ENCODE data around the gene SPPL3. TPM values are rescaled to one million over a fixed set of nuclear protein-coding genes. Genes with fewer than 3 reads are reported as not detected.

The SPPL3 gene
- total RNA-seq, 8 experiments from 2014 or later: 8.3 to 28.7 (median 22.7) TPM

DNA sequence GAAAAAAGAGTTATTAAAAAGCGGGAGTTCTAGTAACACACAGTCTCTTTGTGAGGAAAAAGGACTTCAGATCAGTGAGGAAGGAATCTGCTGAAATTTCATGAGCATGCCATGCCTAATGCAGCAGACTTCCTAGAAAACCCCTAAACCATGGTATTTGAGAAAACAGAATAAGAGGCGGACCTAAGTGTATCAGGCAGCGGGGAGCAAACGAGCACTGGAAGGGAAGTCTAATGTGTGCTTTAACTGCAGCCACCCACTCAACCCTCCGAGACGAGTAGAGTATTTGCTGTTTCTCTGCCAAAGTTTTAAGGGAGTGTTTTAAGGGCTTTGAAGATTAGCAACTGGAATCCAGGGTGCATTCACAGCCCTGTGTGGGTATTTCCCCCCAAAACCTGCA is 142.1 kb downstream of the SPPL3 start:
- Histone ChIP-seq H3K4me1 (replicated peaks in 1 of 2) (peaks cover 0 to 10% of the 10 kb centered on the region in 2 donors), H3K4me3 (no peak overlapping the region), H3K27ac (no peak overlapping the region)
- in situ Hi-C loops (cut with MboI; ENCODE audit: low pct_unique_long_range_greater_than_20kb in 2 of 9, low sequenced_read_pairs in 9 of 9, unreplicated experiment in 9 of 9): no loop called here
- 20 to 100% (median 85%) methylated on average over 2 to 6 of the region's 6 CpGs; no CpG with 5 or more reads in 2 of the 10 experiments for WGBS, 10 experiments
- ATAC-seq (replicated peaks in 6 of 8): no peak

GRCh38 chr12:120761519-120761934 is 142.6 kb downstream of the SPPL3 start:
- 42 to 83% (median 75%) methylated on average over 1 to 9 of the region's 9 CpGs; no CpG with 5 or more reads in 2 of the 10 experiments for WGBS, 10 experiments
- Histone ChIP-seq H3K27ac (peak overlapping the region in 1 of 2 donors; percentile 5), H3K4me3 (no peak overlapping the region), H3K4me1 (replicated peaks in 1 of 2) (peaks cover 0 to 10% of the 10 kb centered on the region in 2 donors)
- in situ Hi-C loops (cut with MboI; ENCODE audit: low pct_unique_long_range_greater_than_20kb in 2 of 9, low sequenced_read_pairs in 9 of 9, unreplicated experiment in 9 of 9): no loop called here
- ATAC-seq (replicated peaks in 6 of 8): peak in 6 of 8 experiments; percentile 58 to 86 (median 71)

- in situ Hi-C loops (cut with MboI; ENCODE audit: low pct_unique_long_range_greater_than_20kb in 2 of 9, low sequenced_read_pairs in 9 of 9, unreplicated experiment in 9 of 9): no loop called here
- H3K27ac ChIP-seq: no peak overlapping the region
- WGBS, 10 experiments: 73 to 96% (median 89%) methylated on average over 5 to 20 of the region's 21 CpGs
- H3K4me3 ChIP-seq: no peak overlapping the region
- peaks cover 0 to 10% of the 10 kb centered on the region in 2 donors for H3K4me1 ChIP-seq (replicated peaks in 1 of 2)
- ATAC-seq (replicated peaks in 6 of 8): peak in 3 of 8 experiments; percentile 19 to 32 (median 22)
Observed at GRCh38 chr12:120760349-120761254, 143.6 kb downstream of the SPPL3 start.

GRCh38 chr12:120759591-120760348 is 144.4 kb downstream of the SPPL3 start:
- 20 to 95% (median 77%) methylated on average over 1 to 16 of the region's 27 CpGs; no CpG with 5 or more reads in 6 of the 10 experiments for WGBS, 10 experiments
- Histone ChIP-seq H3K4me3 (no peak overlapping the region), H3K4me1 (replicated peaks in 1 of 2) (peaks cover 0 to 10% of the 10 kb centered on the region in 2 donors), H3K27ac (no peak overlapping the region)
- no peak for ATAC-seq (replicated peaks in 6 of 8)
- in situ Hi-C loops (cut with MboI; ENCODE audit: low pct_unique_long_range_greater_than_20kb in 2 of 9, low sequenced_read_pairs in 9 of 9, unreplicated experiment in 9 of 9): no loop called here

- Histone ChIP-seq H3K4me1 (replicated peaks in 1 of 2) (peaks cover 0 to 10% of the 10 kb centered on the region in 2 donors), H3K4me3 (no peak overlapping the region), H3K27ac (no peak overlapping the region)
- 73 to 100% (median 82%) methylated on average over 1 to 6 of the region's 7 CpGs; no CpG with 5 or more reads in 1 of the 10 experiments for WGBS, 10 experiments
- ATAC-seq (replicated peaks in 6 of 8): no peak
- in situ Hi-C loops (cut with MboI; ENCODE audit: low pct_unique_long_range_greater_than_20kb in 2 of 9, low sequenced_read_pairs in 9 of 9, unreplicated experiment in 9 of 9): no loop called here
Observed at GRCh38 chr12:120758798-120759590, 145.2 kb downstream of the SPPL3 start.

DNA sequence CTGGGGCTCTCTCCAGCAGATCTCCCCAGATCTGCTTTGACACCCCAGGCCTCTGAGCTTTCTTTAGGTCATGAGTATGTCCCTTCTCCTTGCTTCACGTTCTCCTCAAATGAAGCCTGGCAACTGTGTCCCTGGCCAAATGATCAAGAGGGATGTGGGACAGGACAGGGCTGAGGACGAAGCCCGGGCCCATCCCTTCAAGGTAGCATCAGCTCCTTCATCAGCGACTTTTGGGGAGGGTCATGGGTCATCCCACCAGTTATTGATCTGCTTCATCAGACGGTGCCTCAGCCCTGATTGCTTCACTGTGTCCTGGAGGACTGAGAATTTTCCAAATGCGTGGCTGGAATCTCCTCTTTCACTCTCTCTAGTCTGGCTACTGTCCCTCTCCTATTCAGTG is 146.2 kb downstream of the SPPL3 start:
- in situ Hi-C loops (cut with MboI; ENCODE audit: low pct_unique_long_range_greater_than_20kb in 2 of 9, low sequenced_read_pairs in 9 of 9, unreplicated experiment in 9 of 9): no loop called here
- no peak for ATAC-seq (replicated peaks in 6 of 8)
- 0 to 100% (median 94%) methylated on average over 1 to 5 of the region's 6 CpGs; no CpG with 5 or more reads in 4 of the 10 experiments for WGBS, 10 experiments
- Histone ChIP-seq H3K4me1 (replicated peaks in 1 of 2) (peaks cover 0 to 10% of the 10 kb centered on the region in 2 donors), H3K4me3 (no peak overlapping the region), H3K27ac (no peak overlapping the region)

GRCh38 chr12:120757226-120757742 is 146.9 kb downstream of the SPPL3 start:
- 6 to 100% (median 96%) methylated on average over 1 to 3 of the region's 4 CpGs; no CpG with 5 or more reads in 2 of the 10 experiments for WGBS, 10 experiments
- in situ Hi-C loops (cut with MboI; ENCODE audit: low pct_unique_long_range_greater_than_20kb in 2 of 9, low sequenced_read_pairs in 9 of 9, unreplicated experiment in 9 of 9): no loop called here
- ATAC-seq (replicated peaks in 6 of 8): peak in 3 of 8 experiments; percentile 32 to 55 (median 37)
- H3K4me3 ChIP-seq: no peak overlapping the region
- no peak overlapping the region for H3K27ac ChIP-seq
- H3K4me1 ChIP-seq (replicated peaks in 1 of 2): peaks cover 0 to 10% of the 10 kb centered on the region in 2 donors

- Histone ChIP-seq H3K4me3 (no peak overlapping the region), H3K27ac (no peak overlapping the region), H3K4me1 (replicated peaks in 1 of 2) (no peaks in the 10 kb centered on the region)
- ATAC-seq (replicated peaks in 6 of 8): no peak
- in situ Hi-C loops (cut with MboI; ENCODE audit: low pct_unique_long_range_greater_than_20kb in 2 of 9, low sequenced_read_pairs in 9 of 9, unreplicated experiment in 9 of 9): no loop called here
Observed at GRCh38 chr12:120755269-120755668, 148.9 kb downstream of the SPPL3 start.

DNA sequence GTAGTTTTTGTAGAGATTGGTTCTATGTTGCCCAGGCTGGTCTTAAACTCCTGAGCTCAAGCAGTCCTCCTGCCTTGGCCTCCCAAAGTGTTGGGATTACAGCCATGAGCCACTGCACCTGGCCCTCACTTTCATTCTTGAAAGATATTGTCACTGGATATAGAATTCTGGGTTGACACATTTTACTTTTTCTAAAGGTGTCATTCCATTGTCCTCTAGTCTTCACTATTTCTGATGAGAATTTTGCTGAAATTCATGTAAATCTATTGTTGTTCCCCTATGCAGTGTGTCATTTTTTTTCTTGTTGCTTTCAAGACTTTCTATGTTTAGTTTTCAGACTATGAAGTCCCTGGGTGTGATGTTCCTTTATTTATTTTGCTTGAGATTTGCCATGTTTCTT is 149.4 kb downstream of the SPPL3 start:
- in situ Hi-C loops (cut with MboI; ENCODE audit: low pct_unique_long_range_greater_than_20kb in 2 of 9, low sequenced_read_pairs in 9 of 9, unreplicated experiment in 9 of 9): no loop called here
- Histone ChIP-seq H3K4me3 (no peak overlapping the region), H3K4me1 (replicated peaks in 1 of 2) (no peaks in the 10 kb centered on the region), H3K27ac (no peak overlapping the region)
- no peak for ATAC-seq (replicated peaks in 6 of 8)

- H3K27ac ChIP-seq: no peak overlapping the region
- no peak for ATAC-seq (replicated peaks in 6 of 8)
- 83 to 100% (median 94%) methylated on average over 1 to 8 of the region's 9 CpGs; no CpG with 5 or more reads in 3 of the 10 experiments for WGBS, 10 experiments
- no peak overlapping the region for H3K4me3 ChIP-seq
- no peaks in the 10 kb centered on the region for H3K4me1 ChIP-seq (replicated peaks in 1 of 2)
- in situ Hi-C loops (cut with MboI; ENCODE audit: low pct_unique_long_range_greater_than_20kb in 2 of 9, low sequenced_read_pairs in 9 of 9, unreplicated experiment in 9 of 9): no loop called here
Observed at GRCh38 chr12:120751389-120751788, 152.8 kb downstream of the SPPL3 start.

GRCh38 chr12:120750806-120751205 is 153.4 kb downstream of the SPPL3 start:
- Histone ChIP-seq H3K27ac (no peak overlapping the region), H3K4me1 (replicated peaks in 1 of 2) (no peaks in the 10 kb centered on the region), H3K4me3 (no peak overlapping the region)
- in situ Hi-C loops (cut with MboI; ENCODE audit: low pct_unique_long_range_greater_than_20kb in 2 of 9, low sequenced_read_pairs in 9 of 9, unreplicated experiment in 9 of 9): no loop called here
- no peak for ATAC-seq (replicated peaks in 6 of 8)
- WGBS, 10 experiments: 80 to 100% (median 94%) methylated on average over 1 to 5 of the region's 5 CpGs; no CpG with 5 or more reads in 4 of the 10 experiments

DNA sequence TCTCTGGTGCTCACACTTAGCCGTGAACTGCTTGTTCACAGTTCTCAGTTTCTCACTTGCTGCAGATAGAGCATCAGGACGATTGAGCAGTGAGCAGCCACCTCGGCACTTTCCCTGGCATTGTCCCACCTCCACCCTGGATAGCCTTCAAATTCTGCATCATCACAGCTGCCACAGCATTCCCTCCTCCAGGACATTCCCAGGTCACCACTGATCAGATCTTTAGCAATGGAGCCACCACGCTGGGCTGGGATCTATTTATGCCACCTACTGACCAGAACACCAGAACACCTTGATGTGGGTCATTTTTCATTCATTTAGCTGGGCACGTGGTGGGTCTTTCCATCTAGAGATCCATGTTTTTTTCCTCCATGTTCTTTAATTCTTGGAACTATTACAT is 154.9 kb downstream of the SPPL3 start:
- no peak overlapping the region for H3K27ac ChIP-seq
- ATAC-seq (replicated peaks in 6 of 8): no peak
- in situ Hi-C loops (cut with MboI; ENCODE audit: low pct_unique_long_range_greater_than_20kb in 2 of 9, low sequenced_read_pairs in 9 of 9, unreplicated experiment in 9 of 9): loop anchor here in 1 of 9 experiments (25.0 kb wide), 1 partner anchor 213 kb away; no protein-coding TSS in a partner anchor
- H3K4me1 ChIP-seq (replicated peaks in 1 of 2): no peaks in the 10 kb centered on the region
- no peak overlapping the region for H3K4me3 ChIP-seq
- 19 to 100% (median 76%) methylated on average over 1 to 5 of the region's 5 CpGs; no CpG with 5 or more reads in 1 of the 10 experiments for WGBS, 10 experiments
